AG10803 (cell line): ENCODE measurements around the gene HOXB5.

ENCODE experiments used
- DNase-seq: peaks from one replicate; pipeline ENCODE4 v3.0.0; 2010; ENCODE audit warnings: low read depth
- H3K4me3 ChIP-seq: 2 replicates; pipeline ENCODE4 v1.5.1; 2011; ENCODE audit warnings: mild to moderate bottlenecking, low read length, control low read depth
- CTCF ChIP-seq: conservative IDR thresholded peaks from 2 replicates; pipeline ENCODE4 v1.5.1; 2011; ENCODE audit warnings: mild to moderate bottlenecking, low read length, control low read depth, inconsistent platforms

The HOXB5 gene

GRCh38 chr17:48601539-48602425 is 8.2 kb upstream of the HOXB5 start:
- no peak for DNase-seq
- no peak for TF ChIP-seq CTCF
- H3K4me3 ChIP-seq = peak overlapping the region; percentile 89

- peak overlapping the region; percentile 89 for H3K4me3 ChIP-seq
- TF ChIP-seq CTCF = no peak
These were observed 7.6 kb upstream of the HOXB5 start for GRCh38 chr17:48601207-48601538.

GRCh38 chr17:48600244-48601098 is 6.9 kb upstream of the HOXB5 start:
- TF ChIP-seq CTCF = no peak
- DNase-seq = no peak
- peak overlapping the region; percentile 89 for H3K4me3 ChIP-seq

More at GRCh38 chr17:48601207-48601538, 7.6 kb upstream of the HOXB5 start:
- DNase-seq = no peak

GRCh38 chr17:48599354-48599753 is 5.8 kb upstream of the HOXB5 start:
- no peak for TF ChIP-seq CTCF
- DNase-seq = no peak
- peak overlapping the region; percentile 70 for H3K4me3 ChIP-seq

- peak overlapping the region; percentile 70 for H3K4me3 ChIP-seq
- no peak for DNase-seq
- TF ChIP-seq CTCF = no peak
These were observed 5.2 kb upstream of the HOXB5 start for GRCh38 chr17:48598736-48599135.

GRCh38 chr17:48597778-48598631 is 4.4 kb upstream of the HOXB5 start:
- TF ChIP-seq CTCF = no peak
- peak overlapping the region; percentile 70 for H3K4me3 ChIP-seq
- DNase-seq = peak; percentile 87
